Hematopoietic multipotent progenitor cell treated with erythropoietin and hydrocortisone succinate and interleukin-3 and kit ligand, for 17 days (in vitro differentiated cells): ENCODE results near the gene ACSL1.
"Not testable (repeated sequence)": the region's sequence is repeated elsewhere in the genome, so short reads cannot be mapped to it uniquely, and the experiment has no call there.

Source experiments
- DNase-seq: peaks from one replicate; pipeline ENCODE4 v3.0.0-alpha.2; 2015; ENCODE audit warnings: low spot score

Gene ACSL1

GRCh38 chr4:184752496-184753275 lies 73.1 kb downstream of the ACSL1 start:
- DNase-seq: no peak

DNA sequence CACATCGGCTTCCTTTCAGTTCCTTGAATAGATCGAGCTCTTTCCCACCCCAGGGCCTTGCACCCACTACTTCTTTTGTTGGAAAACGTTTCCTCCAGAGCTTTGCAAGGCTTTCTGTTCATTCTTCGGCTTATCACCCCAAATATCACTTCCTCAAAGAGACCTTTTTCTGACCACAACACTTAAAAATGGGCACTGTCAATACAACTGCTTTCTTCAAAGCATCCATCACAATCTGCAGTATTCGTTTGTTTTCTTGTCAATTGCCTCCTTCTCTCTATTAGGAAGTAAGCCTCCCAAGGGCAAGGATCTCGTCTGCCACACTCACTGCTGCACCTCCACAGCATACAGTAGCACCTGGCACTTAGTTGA lies 74.2 kb downstream of the ACSL1 start:
- DNase-seq: no peak

GRCh38 chr4:184750926-184751584 lies 74.7 kb downstream of the ACSL1 start:
- no peak for DNase-seq

- peak; percentile 65 for DNase-seq
Measured at GRCh38 chr4:184748251-184748652, 77.5 kb downstream of the ACSL1 start.

GRCh38 chr4:184747034-184747830 lies 78.5 kb downstream of the ACSL1 start:
- peak; percentile 87 for DNase-seq

- peak; percentile 90 for DNase-seq
Measured at GRCh38 chr4:184745831-184746795, 79.7 kb downstream of the ACSL1 start.

GRCh38 chr4:184744236-184744635 lies 81.5 kb downstream of the ACSL1 start:
- no peak for DNase-seq

GRCh38 chr4:184743650-184744049 lies 82.1 kb downstream of the ACSL1 start:
- DNase-seq: no peak

- not testable (repeated sequence) for DNase-seq
Measured at GRCh38 chr4:184741651-184742050, 84.1 kb downstream of the ACSL1 start.

- no peak for DNase-seq
Measured at GRCh38 chr4:184740980-184741391, 84.8 kb downstream of the ACSL1 start.

GRCh38 chr4:184739575-184739974 lies 86.2 kb downstream of the ACSL1 start:
- DNase-seq: not testable (repeated sequence)

DNA sequence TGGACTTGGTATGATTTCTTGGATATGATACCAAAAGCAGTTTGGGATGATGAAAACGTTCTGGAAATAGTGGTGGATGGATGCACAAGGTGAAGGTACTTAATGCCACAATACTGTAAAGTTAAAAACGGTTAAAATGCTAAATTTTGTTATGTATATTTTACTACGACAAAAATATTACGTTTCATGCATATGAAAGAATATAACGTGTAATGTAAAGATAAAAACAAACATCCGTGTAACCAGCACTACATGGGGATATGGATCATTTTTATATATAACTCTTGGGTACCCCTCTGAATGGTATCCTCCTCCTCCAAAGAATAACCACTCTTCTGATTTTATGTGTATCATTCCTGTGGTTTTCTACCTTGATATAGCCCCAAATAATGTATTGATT lies 91.0 kb downstream of the ACSL1 start:
- DNase-seq: no peak

DNA sequence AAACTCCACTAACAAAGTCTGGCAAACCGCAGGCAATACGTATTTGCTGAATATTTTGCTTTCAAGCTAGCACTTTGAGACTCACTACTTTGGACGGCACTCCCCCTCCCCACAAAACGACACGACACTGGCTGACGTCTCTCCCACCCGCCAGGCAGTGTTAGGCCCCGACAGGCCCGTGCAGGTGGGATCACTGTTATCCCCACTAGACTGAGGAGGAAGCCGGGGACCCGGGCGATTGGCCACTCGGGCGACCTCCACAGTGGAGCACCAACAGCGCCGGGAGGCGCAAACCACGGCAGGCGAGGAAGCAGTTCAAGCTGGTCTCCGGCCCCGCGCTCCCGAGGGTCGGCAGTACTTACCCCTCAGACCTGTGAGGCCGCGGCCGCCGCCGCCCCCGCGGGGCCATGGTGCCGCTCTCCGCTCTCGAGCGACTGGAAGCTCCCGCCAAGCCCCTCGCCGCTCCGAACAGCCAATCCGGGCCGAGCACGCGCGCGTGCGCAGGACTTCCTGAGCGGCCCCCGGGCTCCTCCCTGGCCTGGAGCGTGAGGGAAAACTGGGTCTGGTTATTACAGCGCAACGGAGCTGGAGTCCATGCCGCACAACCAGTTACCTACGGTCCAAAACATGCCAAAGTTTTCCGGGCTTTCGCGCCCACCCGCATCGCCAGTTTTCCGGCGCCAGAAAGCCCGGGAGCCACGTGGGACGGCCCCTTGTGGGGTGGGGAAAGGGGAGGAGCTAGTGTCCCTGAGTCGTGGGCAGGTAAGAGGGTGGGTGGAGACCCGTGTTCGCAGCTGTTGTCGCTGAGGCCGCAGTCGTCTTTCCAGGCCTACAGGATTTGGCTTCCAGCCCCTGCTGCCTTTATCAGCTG lies 91.9 kb downstream of the ACSL1 start, which contains the start of gene CENPU:
Gene CENPU (minus strand): TSS at position 443 of the 871 bp plus-strand sequence. CDS start 34 bp downstream, at position 409.
- DNase-seq: peak; percentile 91

- peak; percentile 26 for DNase-seq
Measured at GRCh38 chr4:184732126-184732525, 93.6 kb downstream of the ACSL1 start.

- DNase-seq: no peak
Measured at GRCh38 chr4:184731056-184731455, 94.7 kb downstream of the ACSL1 start.

- no peak for DNase-seq
Measured at GRCh38 chr4:184729946-184730345, 95.8 kb downstream of the ACSL1 start.

- DNase-seq: no peak
Measured at GRCh38 chr4:184728858-184729257, 96.9 kb downstream of the ACSL1 start.

GRCh38 chr4:184727430-184727829 lies 98.3 kb downstream of the ACSL1 start:
- DNase-seq: no peak

DNA sequence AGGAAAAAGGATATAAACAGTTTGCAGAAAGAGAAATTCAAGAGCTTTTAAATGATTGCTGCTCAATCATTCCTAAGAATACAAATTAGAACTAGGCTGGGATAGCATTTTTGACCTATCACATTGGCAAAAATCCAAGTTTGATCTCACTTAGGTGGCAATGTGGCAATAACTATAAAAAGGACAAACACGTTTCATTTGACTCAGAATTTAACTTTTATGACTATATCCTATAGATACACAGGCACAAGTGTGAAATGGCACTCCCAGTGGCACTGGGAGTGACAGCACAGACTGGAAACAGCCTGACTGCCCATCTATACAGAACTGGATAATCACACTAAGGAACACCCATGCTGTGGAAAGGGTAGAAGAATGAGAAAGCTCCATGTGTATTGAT lies 103.0 kb downstream of the ACSL1 start:
- peak; percentile 57 for DNase-seq

DNA sequence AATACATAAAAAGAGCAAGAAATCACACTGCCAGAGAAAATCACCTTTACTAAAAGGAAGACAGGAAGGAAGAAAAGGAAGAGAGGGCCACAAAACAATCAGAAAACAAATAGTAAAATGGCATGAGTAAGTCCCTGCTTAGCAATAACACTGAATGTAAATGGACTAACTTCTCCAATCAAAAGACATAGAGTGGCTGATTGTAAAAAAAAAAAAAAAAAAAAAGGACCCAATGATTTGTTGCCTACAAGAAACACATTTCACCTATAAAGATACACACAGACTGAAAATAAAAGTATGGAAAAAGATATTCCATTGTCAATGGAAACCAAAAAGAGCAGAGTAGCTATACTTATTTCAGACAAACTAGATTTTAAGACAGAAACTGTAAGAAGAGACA lies 104.5 kb downstream of the ACSL1 start:
- no peak for DNase-seq
